HL-60/S4 (cell line): Measurements from ENCODE around the gene CATSPERD.
"Not testable (repeated sequence)": the region's sequence is repeated elsewhere in the genome, so short reads cannot be mapped to it uniquely, and the experiment has no call there.

Experiments used
- in situ Hi-C: fragments of 300-500 bp; cut with MboI; formaldehyde crosslinking; loops from 2 replicates; pipeline ENCODE4 v1.14.3; 2022; ENCODE audit warnings: low sequenced_read_pairs

CATSPERD gene

GRCh38 chr19:5719274-5719960 is 1.0 kb upstream of the CATSPERD start:
- in situ Hi-C loops, result no loop called here

GRCh38 chr19:5727453-5728050 is 7.1 kb downstream of the CATSPERD start:
- in situ Hi-C loops, result no loop called here

- in situ Hi-C loops, result not testable (repeated sequence)
Observed at GRCh38 chr19:5733172-5733571, 12.7 kb downstream of the CATSPERD start.

GRCh38 chr19:5738423-5738822 is 18.0 kb downstream of the CATSPERD start:
- in situ Hi-C loops, result no loop called here

- in situ Hi-C loops, result no loop called here
Observed at GRCh38 chr19:5742051-5742450, 21.6 kb downstream of the CATSPERD start.

- in situ Hi-C loops, result no loop called here
Observed at GRCh38 chr19:5743630-5744029, 23.2 kb downstream of the CATSPERD start.

- in situ Hi-C loops, result not testable (repeated sequence)
Observed at GRCh38 chr19:5744999-5745398, 24.6 kb downstream of the CATSPERD start.

- in situ Hi-C loops, result not testable (repeated sequence)
Observed at GRCh38 chr19:5748920-5749319, 28.5 kb downstream of the CATSPERD start.

GRCh38 chr19:5749505-5749904 is 29.1 kb downstream of the CATSPERD start:
- in situ Hi-C loops, result no loop called here

GRCh38 chr19:5751709-5752108 is 31.3 kb downstream of the CATSPERD start:
- in situ Hi-C loops, result no loop called here

- in situ Hi-C loops, result no loop called here
Observed at GRCh38 chr19:5753743-5754142, 33.3 kb downstream of the CATSPERD start.

GRCh38 chr19:5762608-5763217 is 42.3 kb downstream of the CATSPERD start:
- in situ Hi-C loops, result no loop called here

GRCh38 chr19:5765220-5765619 is 44.8 kb downstream of the CATSPERD start:
- in situ Hi-C loops, result no loop called here

GRCh38 chr19:5767949-5768348 is 47.5 kb downstream of the CATSPERD start:
- in situ Hi-C loops, result no loop called here

GRCh38 chr19:5772416-5772815 is 52.0 kb downstream of the CATSPERD start:
- in situ Hi-C loops, result no loop called here

- in situ Hi-C loops, result no loop called here
Observed at GRCh38 chr19:5773276-5773675, 52.8 kb downstream of the CATSPERD start.

- in situ Hi-C loops, result no loop called here
Observed at GRCh38 chr19:5774921-5775320, 54.5 kb downstream of the CATSPERD start.

- in situ Hi-C loops, result no loop called here
Observed at GRCh38 chr19:5775668-5776309, 55.4 kb downstream of the CATSPERD start.

- in situ Hi-C loops, result no loop called here
Observed at GRCh38 chr19:5778402-5778801, 58.0 kb downstream of the CATSPERD start.

- in situ Hi-C loops, result not testable (repeated sequence)
Observed at GRCh38 chr19:5780916-5781315, 60.5 kb downstream of the CATSPERD start.

GRCh38 chr19:5782322-5782721 is 61.9 kb downstream of the CATSPERD start:
- in situ Hi-C loops, result no loop called here
